Transverse colon (tissue), 4 donors: ENCODE measurements around the gene DNPEP. TPM values are rescaled to one million over a fixed set of nuclear protein-coding genes. Genes with fewer than 3 reads are reported as not detected.

ENCODE experiments used
- DNase-seq: peaks from one replicate; pipeline ENCODE4 v3.0.0-alpha.2; 2019
- H3K27ac ChIP-seq, 4 donors: fragments of 200-600 bp; sonication (generic); 2 replicates each; pipeline ENCODE4 v1.5.1; 2016 to 2018; ENCODE audit warnings: inconsistent platforms in 4 of 4
- H3K27me3 ChIP-seq: fragments of 200-600 bp; sonication (generic); 2 replicates; pipeline ENCODE4 v1.5.1; 2017; ENCODE audit warnings: inconsistent platforms
- H3K36me3 ChIP-seq, 4 donors: fragments of 200-600 bp; sonication (generic); 2 replicates each; pipeline ENCODE4 v1.5.1; 2017 to 2019; ENCODE audit warnings: inconsistent platforms in 4 of 4
- H3K4me1 ChIP-seq, 4 donors: fragments of 200-600 bp; sonication (generic); 2 replicates each; pipeline ENCODE4 v1.5.1; 2017 to 2020; ENCODE audit warnings: inconsistent platforms in 4 of 4
- H3K4me3 ChIP-seq, 4 donors: fragments of 200-600 bp; sonication (generic); 1 replicate in 1 of 4; 2 replicates in 3 of 4; pipeline versions ENCODE4 v1.5.1 to v1.6.1; 2017 to 2019; ENCODE audit warnings: inconsistent platforms in 4 of 4
- H3K9me3 ChIP-seq, 2 donors: fragments of 200-600 bp; sonication (generic); 2 replicates each; pipeline ENCODE4 v1.5.1; 2017 to 2019; ENCODE audit warnings: inconsistent platforms in 2 of 2
- EP300 ChIP-seq: sonication (generic); formaldehyde crosslinking; IDR thresholded peaks from one replicate; pipeline ENCODE4 v1.6.1; 2017; ENCODE audit warnings: antibody characterized with exemption, low read depth
- POLR2A ChIP-seq: fragments of 450-650 bp; IDR thresholded peaks from one replicate; pipeline ENCODE4 v1.6.1; 2016; ENCODE audit warnings: antibody characterized with exemption, mild to moderate bottlenecking, moderate library complexity
- POLR2AphosphoS5 ChIP-seq, 3 donors: sonication (generic); formaldehyde crosslinking; IDR thresholded peaks; one replicate each; pipeline ENCODE4 v1.6.1; 2016; ENCODE audit warnings: antibody characterized with exemption in 3 of 3
- WGBS, 2 donors: methylation state at CpG; one replicate each; pipeline ENCODE4 v1.1.5; 2018; ENCODE audit warnings: low coverage in 1 of 2; 5-methylcytosine and 5-hydroxymethylcytosine counted together
- in situ Hi-C, 4 donors: fragments of 200-750 bp; cut with MboI; loops; one replicate each; pipeline versions ENCODE4 v1.15.0 to v1.15.1; 2017; ENCODE audit warnings: low sequenced_read_pairs in 3 of 4, low pct_ligation_motif_present in 1 of 4, low pct_unique_long_range_greater_than_20kb in 1 of 4
- intact Hi-C: fragments of 100-400 bp; cut with DNase I; formaldehyde crosslinking; loops from one replicate; pipeline ENCODE4 v1.15.1; 2023; ENCODE audit warnings: low total_unique reads
- small RNA-seq, 4 donors: library from RNA; depleted of rRNA; stranded (forward); fragments of <200 nt; gene quantifications; one replicate each; pipeline ENCODE3, GENCODE V24; 2016
- total RNA-seq, 4 donors: library from RNA; depleted of rRNA; stranded (reverse); fragments of >200 nt; gene quantifications; one replicate each; pipeline ENCODE4 v1.1.0, GENCODE V29; 2016
- TF ChIP-seq, protein P1 (sequence below), 5 experiments: fragments of 200-600 bp in 3 of 5; fragments of 450-650 bp in 2 of 5; sonication (generic) in 3 of 5; IDR thresholded peaks; 1 replicate in 2 of 5; 2 replicates in 3 of 5; pipeline ENCODE4 v1.5.1; 2016 to 2017; ENCODE audit warnings: antibody characterized with exemption in 5 of 5, inconsistent platforms in 3 of 5, mild to moderate bottlenecking in 2 of 5, moderate library complexity in 1 of 5

Gene DNPEP
- total RNA-seq, 4 donors from 2014 or later, result 61.3 to 142 (median 104) TPM

DNA sequence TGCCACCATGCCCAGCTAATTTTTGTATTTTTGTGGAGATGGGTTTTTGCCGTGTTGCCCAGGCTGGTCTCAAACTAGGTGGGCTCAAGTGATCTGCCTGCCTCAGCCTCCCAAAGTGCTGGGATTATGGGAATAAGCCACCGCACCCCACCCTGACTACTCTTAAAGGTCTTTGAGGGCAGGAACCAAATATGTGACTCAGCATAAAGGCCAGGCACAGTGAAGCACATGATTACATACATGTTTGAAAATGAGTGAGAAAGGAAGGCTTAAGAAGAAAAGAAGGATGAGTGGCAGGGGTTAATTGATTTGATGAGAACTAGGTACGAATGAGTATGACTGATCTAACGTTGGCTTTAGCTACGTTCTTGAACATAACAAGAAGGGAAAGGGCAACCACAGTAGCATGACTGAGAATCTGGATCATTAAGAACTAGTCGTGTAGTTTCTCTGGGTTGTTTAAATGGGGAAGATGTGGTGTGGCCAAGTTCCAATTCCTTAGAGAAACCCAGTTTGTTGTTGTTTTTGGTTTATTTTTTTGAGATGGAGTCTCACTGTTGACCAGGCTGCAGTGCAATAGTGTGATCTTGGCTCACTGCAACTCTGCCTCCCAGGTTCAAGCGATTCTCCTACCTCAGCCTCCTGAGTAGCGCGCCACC, 61.9 kb downstream of the DNPEP start:
- H3K4me1 ChIP-seq, result no peaks in the 10 kb centered on the region
- H3K9me3 ChIP-seq, result no peaks in the 10 kb centered on the region
- WGBS, 2 donors, result 34 to 60% methylated on average over 5 to 9 of the region's 9 CpGs
- peaks cover 44% of the 10 kb centered on the region for H3K27me3 ChIP-seq
- DNase-seq, result no peak
- H3K4me3 ChIP-seq, result no peak overlapping the region
- in situ Hi-C loops (no loop called here), intact Hi-C loops (no loop called here)
- no peaks in the 10 kb centered on the region for H3K36me3 ChIP-seq
- no peak overlapping the region for H3K27ac ChIP-seq
- TF ChIP-seq POLR2AphosphoS5 (IDR thresholded peaks at IDR 0.05) (no peak), POLR2A (no peak), EP300 (no peak)
- TF ChIP-seq, protein P1, sequence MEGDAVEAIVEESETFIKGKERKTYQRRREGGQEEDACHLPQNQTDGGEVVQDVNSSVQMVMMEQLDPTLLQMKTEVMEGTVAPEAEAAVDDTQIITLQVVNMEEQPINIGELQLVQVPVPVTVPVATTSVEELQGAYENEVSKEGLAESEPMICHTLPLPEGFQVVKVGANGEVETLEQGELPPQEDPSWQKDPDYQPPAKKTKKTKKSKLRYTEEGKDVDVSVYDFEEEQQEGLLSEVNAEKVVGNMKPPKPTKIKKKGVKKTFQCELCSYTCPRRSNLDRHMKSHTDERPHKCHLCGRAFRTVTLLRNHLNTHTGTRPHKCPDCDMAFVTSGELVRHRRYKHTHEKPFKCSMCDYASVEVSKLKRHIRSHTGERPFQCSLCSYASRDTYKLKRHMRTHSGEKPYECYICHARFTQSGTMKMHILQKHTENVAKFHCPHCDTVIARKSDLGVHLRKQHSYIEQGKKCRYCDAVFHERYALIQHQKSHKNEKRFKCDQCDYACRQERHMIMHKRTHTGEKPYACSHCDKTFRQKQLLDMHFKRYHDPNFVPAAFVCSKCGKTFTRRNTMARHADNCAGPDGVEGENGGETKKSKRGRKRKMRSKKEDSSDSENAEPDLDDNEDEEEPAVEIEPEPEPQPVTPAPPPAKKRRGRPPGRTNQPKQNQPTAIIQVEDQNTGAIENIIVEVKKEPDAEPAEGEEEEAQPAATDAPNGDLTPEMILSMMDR (IDR thresholded peaks at IDR 0.05), result no peak

DNA sequence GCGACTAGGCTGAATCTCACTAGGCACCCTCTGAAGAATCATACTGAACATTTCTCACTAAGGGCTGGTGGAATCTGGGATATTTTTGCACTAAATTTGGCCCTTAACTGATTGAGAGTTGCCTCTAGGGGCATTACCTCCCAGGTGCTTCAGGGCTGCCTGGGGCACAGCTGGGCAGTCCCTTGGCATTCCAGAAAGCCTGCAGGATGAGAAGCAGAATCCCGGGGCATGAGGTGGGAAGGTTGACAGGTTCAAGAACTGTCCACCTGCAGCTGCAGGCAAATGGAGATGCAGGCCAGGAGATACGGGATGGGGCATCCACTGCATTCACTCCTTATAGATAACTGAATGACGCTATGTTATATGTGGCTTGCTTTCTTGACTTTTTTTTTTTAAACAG, 62.6 kb downstream of the DNPEP start:
- peaks cover 44% of the 10 kb centered on the region for H3K27me3 ChIP-seq

DNA sequence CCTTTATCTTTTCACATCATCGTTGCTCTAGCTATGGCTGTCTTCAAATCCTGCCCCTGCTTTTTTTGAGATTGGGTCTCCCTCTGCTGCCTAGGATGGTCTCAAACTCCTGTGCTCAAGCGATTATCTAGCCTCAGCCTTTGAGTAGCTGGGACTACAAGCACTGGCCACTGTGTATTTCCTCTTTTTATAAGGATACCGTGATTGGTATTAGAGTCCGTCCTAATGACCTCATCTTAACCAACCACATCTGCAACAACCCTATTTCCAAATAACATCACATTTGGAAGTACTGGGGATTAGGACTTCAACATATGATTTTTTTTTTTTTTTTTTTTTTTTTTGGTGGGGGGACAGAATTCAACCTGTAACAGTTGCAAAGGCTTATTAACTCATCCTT, 64.3 kb downstream of the DNPEP start:
- DNase-seq, result no peak
- Histone ChIP-seq H3K9me3 (no peaks in the 10 kb centered on the region), H3K27ac (no peak overlapping the region), H3K27me3 (peaks cover 51% of the 10 kb centered on the region), H3K4me3 (no peak overlapping the region), H3K4me1 (no peaks in the 10 kb centered on the region), H3K36me3 (no peaks in the 10 kb centered on the region)
- no peak for TF ChIP-seq EP300
- TF ChIP-seq POLR2AphosphoS5 (IDR thresholded peaks at IDR 0.05), result no peak
- no peak for TF ChIP-seq POLR2A
- TF ChIP-seq, protein P1 (IDR thresholded peaks at IDR 0.05), result no peak
- intact Hi-C loops (no loop called here), in situ Hi-C loops (loop anchor here in 2 of 4 donors (25.0 kb wide), 1 partner anchor 286 kb away; the partner anchor contains the start of gene CFAP65 (in 2 of the 2))
- 63 to 71% methylated on average over 4 of the region's 4 CpGs for WGBS, 2 donors

More for the DNA sequence above, 62.6 kb downstream of the DNPEP start:
- DNase-seq, result no peak
- H3K36me3 ChIP-seq, result no peaks in the 10 kb centered on the region
- in situ Hi-C loops (no loop called here), intact Hi-C loops (no loop called here)
- TF ChIP-seq POLR2A, result no peak
- TF ChIP-seq, protein P1 (IDR thresholded peaks at IDR 0.05), result no peak
- no peak for TF ChIP-seq POLR2AphosphoS5 (IDR thresholded peaks at IDR 0.05)
- no peak for TF ChIP-seq EP300
- no peaks in the 10 kb centered on the region for H3K9me3 ChIP-seq
- no peak overlapping the region for H3K4me3 ChIP-seq
- 71 to 79% methylated on average over 2 to 4 of the region's 4 CpGs for WGBS, 2 donors
- no peak overlapping the region for H3K27ac ChIP-seq
- no peaks in the 10 kb centered on the region for H3K4me1 ChIP-seq

Small RNA genes within 50 kb of the gene (small RNA-seq; reads per million reads assigned to genes)
- 0 reads per million in 4 donors for gene AC053503.3

Other genes with a start within 250 kb of the DNPEP start
- gene NHEJ1, start 227.1 kb downstream of the DNPEP start, total RNA-seq, result 10 to 100 TPM; 50.5 to 90.2 (median 65.3) TPM
- 10 to 100 TPM in 3 of 4 donors, 1 to 10 TPM in 1; 5.4 to 18.4 (median 15.7) TPM for gene SLC23A3, start 217.9 kb downstream of the DNPEP start, total RNA-seq
- gene CNPPD1, start 211.0 kb downstream of the DNPEP start, total RNA-seq, result 100 to 1,000 TPM in 3 of 4 donors, 10 to 100 TPM in 1; 50.4 to 114 (median 106) TPM
- 100 to 1,000 TPM in 2 of 4 donors, 10 to 100 TPM in 2; 37.8 to 226 (median 102) TPM for gene RETREG2, start 209.6 kb downstream of the DNPEP start, total RNA-seq
- 100 to 1,000 TPM in 3 of 4 donors, 10 to 100 TPM in 1; 90.2 to 156 (median 119) TPM for gene ZFAND2B, start 181.1 kb downstream of the DNPEP start, total RNA-seq
- 10 to 100 TPM in 3 of 4 donors, 1 to 10 TPM in 1; 3.4 to 28.7 (median 20.4) TPM for gene ABCB6, start 169.0 kb downstream of the DNPEP start, total RNA-seq
- 100 to 1,000 TPM in 1 of 4 donors, 10 to 100 TPM in 3; 73.2 to 243 (median 82.7) TPM for gene ATG9A, start 158.3 kb downstream of the DNPEP start, total RNA-seq
- 100 to 1,000 TPM in 2 of 4 donors, 10 to 100 TPM in 2; 64.3 to 318 (median 114) TPM for gene ANKZF1, start 158.1 kb downstream of the DNPEP start, total RNA-seq
- gene GLB1L, start 142.5 kb downstream of the DNPEP start, total RNA-seq, result 1 to 10 TPM in 3 of 4 donors, under 1 TPM in 1; 0.40 to 9.1 (median 3.8) TPM
- gene STK16, start 142.4 kb downstream of the DNPEP start, total RNA-seq, result 10 to 100 TPM; 18.7 to 44.8 (median 28.2) TPM
- gene TUBA4B, start 134.7 kb downstream of the DNPEP start, total RNA-seq, result not detected
- gene TUBA4A, start 134.0 kb downstream of the DNPEP start, total RNA-seq, result 100 to 1,000 TPM in 1 of 4 donors, 10 to 100 TPM in 3; 39.2 to 101 (median 70.8) TPM
- 10 to 100 TPM; 22.7 to 95.0 (median 54.3) TPM for gene DNAJB2, start 108.5 kb downstream of the DNPEP start, total RNA-seq
- 1 to 10 TPM in 3 of 4 donors, under 1 TPM in 1; 0.60 to 2.6 (median 2.1) TPM for gene PTPRN, start 78.5 kb downstream of the DNPEP start, total RNA-seq
- gene RESP18, start 55.2 kb downstream of the DNPEP start, total RNA-seq, result not detected
- gene DES, start 30.5 kb upstream of the DNPEP start, total RNA-seq, result over 10,000 TPM in 1 of 4 donors, 1,000 to 10,000 TPM in 2, 100 to 1,000 TPM in 1; 1,000 to 12,373 (median 1,519) TPM
- 10 to 100 TPM; 26.5 to 95.8 (median 48.5) TPM for gene SPEG, start 46.9 kb upstream of the DNPEP start, total RNA-seq
- gene GMPPA, start 111.0 kb upstream of the DNPEP start, total RNA-seq, result 10 to 100 TPM; 25.1 to 41.1 (median 36.4) TPM
- gene ASIC4, start 126.6 kb upstream of the DNPEP start, total RNA-seq, result not detected
- 10 to 100 TPM; 21.1 to 58.2 (median 52.1) TPM for gene CHPF, start 155.9 kb upstream of the DNPEP start, total RNA-seq
- 1 to 10 TPM in 3 of 4 donors, not detected in 1; 1.1 to 4.4 (median 1.2) TPM for gene TMEM198, start 156.1 kb upstream of the DNPEP start, total RNA-seq
- gene OBSL1, start 183.6 kb upstream of the DNPEP start, total RNA-seq, result 10 to 100 TPM; 18.1 to 57.2 (median 19.0) TPM
- not detected for gene INHA, start 184.4 kb upstream of the DNPEP start, total RNA-seq
- 100 to 1,000 TPM in 1 of 4 donors, 10 to 100 TPM in 3; 16.2 to 117 (median 38.2) TPM for gene STK11IP, start 209.9 kb upstream of the DNPEP start, total RNA-seq
- 10 to 100 TPM in 1 of 4 donors, under 1 TPM in 2, not detected in 1; 0.32 to 25.9 (median 0.68) TPM for gene SLC4A3, start 239.7 kb upstream of the DNPEP start, total RNA-seq